ENCODE results near the gene THAP6.
"Not testable (repeated sequence)": the region's sequence is repeated elsewhere in the genome, so short reads cannot be mapped to it uniquely, and the experiment has no call there.

DNA sequence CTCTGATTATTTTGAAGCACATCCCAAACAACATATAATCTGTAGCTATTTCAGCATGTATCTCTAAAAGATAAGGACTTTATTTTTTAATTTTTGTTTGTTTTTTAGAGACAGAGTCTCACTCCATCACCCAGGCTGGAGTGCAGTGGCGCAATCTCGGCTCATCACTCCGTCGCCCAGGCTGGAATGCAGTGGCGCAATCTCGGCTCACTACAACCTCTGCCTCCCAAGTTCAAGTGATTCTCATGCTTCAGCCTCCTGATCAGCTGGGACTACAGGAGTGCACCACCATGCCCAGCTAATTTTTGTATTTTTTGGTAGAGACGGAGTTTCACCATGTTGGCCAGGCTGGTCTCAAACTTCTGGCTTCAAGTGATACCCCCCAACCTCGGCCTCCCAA is 29.9 kb downstream of the THAP6 start:
- TF ChIP-seq, protein P1, sequence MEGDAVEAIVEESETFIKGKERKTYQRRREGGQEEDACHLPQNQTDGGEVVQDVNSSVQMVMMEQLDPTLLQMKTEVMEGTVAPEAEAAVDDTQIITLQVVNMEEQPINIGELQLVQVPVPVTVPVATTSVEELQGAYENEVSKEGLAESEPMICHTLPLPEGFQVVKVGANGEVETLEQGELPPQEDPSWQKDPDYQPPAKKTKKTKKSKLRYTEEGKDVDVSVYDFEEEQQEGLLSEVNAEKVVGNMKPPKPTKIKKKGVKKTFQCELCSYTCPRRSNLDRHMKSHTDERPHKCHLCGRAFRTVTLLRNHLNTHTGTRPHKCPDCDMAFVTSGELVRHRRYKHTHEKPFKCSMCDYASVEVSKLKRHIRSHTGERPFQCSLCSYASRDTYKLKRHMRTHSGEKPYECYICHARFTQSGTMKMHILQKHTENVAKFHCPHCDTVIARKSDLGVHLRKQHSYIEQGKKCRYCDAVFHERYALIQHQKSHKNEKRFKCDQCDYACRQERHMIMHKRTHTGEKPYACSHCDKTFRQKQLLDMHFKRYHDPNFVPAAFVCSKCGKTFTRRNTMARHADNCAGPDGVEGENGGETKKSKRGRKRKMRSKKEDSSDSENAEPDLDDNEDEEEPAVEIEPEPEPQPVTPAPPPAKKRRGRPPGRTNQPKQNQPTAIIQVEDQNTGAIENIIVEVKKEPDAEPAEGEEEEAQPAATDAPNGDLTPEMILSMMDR (IDR thresholded peaks at IDR 0.05), result not testable (repeated sequence)
- TF ChIP-seq POLR2A (IDR thresholded peaks at IDR 0.05), result not testable (repeated sequence)
